SK-N-SH treated with all-trans-retinoic acid at 6 μM for 48 hours (cell line): ENCODE measurements around the gene BLID.

Source experiments
- ATAC-seq: fragments of 200-7000 bp; cut with Tn5 transposase; 3 replicates; pipeline ENCODE4 v1.9.1; 2020; ENCODE audit warnings: mild to moderate bottlenecking, moderate library complexity
- BACH2 ChIP-seq: fragments of 250-450 bp; sonication (Bioruptor Pico); IDR thresholded peaks from 2 replicates; pipeline ENCODE4 v1.9.0; 2021; ENCODE audit warnings: mild to moderate bottlenecking, borderline replicate concordance
- CREB5 ChIP-seq: fragments of 250-450 bp; sonication (Bioruptor Pico); IDR thresholded peaks from 2 replicates; pipeline ENCODE4 v1.5.1; 2020; ENCODE audit warnings: low read depth, mild to moderate bottlenecking, moderate library complexity
- CSDC2 ChIP-seq: fragments of 250-450 bp; sonication (Bioruptor Pico); IDR thresholded peaks from 2 replicates; pipeline ENCODE4 v1.5.0; 2020; ENCODE audit warnings: mild to moderate bottlenecking, moderate library complexity
- CSRNP3 ChIP-seq: fragments of 250-450 bp; sonication (Bioruptor Pico); IDR thresholded peaks from 2 replicates; pipeline ENCODE4 v1.5.1; 2021; ENCODE audit warnings: mild to moderate bottlenecking, moderate library complexity
- ESRRG ChIP-seq: fragments of 250-450 bp; sonication (Bioruptor Pico); IDR thresholded peaks from 2 replicates; pipeline ENCODE4 v1.6.1; 2021; ENCODE audit warnings: mild to moderate bottlenecking
- GLIS3 ChIP-seq: fragments of 250-450 bp; sonication (Bioruptor Pico); IDR thresholded peaks from 2 replicates; pipeline ENCODE4 v1.5.0; 2020; ENCODE audit warnings: mild to moderate bottlenecking, moderate library complexity
- ISL1 ChIP-seq: fragments of 250-450 bp; sonication (Bioruptor Pico); IDR thresholded peaks from 2 replicates; pipeline ENCODE4 v2.1.2; 2022; ENCODE audit warnings: mild to moderate bottlenecking, moderate library complexity
- OSR1 ChIP-seq: fragments of 250-450 bp; sonication (Bioruptor Pico); IDR thresholded peaks from 2 replicates; pipeline ENCODE4 v1.8.0; 2022; ENCODE audit warnings: moderate library complexity, mild to moderate bottlenecking, inconsistent platforms
- PATZ1 ChIP-seq: fragments of 250-450 bp; sonication (Bioruptor Pico); IDR thresholded peaks from 2 replicates; pipeline ENCODE4 v1.8.0; 2020; ENCODE audit warnings: mild to moderate bottlenecking, moderate library complexity, borderline replicate concordance
- POU6F1 ChIP-seq: fragments of 250-450 bp; sonication (Bioruptor Pico); IDR thresholded peaks from 2 replicates; pipeline ENCODE4 v1.8.0; 2021; ENCODE audit warnings: low read depth, mild to moderate bottlenecking, moderate library complexity, borderline replicate concordance
- PPARA ChIP-seq: fragments of 250-450 bp; sonication (Bioruptor Pico); IDR thresholded peaks from 2 replicates; pipeline ENCODE4 v1.5.0; 2020; ENCODE audit warnings: mild to moderate bottlenecking, borderline replicate concordance
- RARB ChIP-seq: fragments of 250-450 bp; sonication (Bioruptor Pico); IDR thresholded peaks from 2 replicates; pipeline ENCODE4 v1.8.0; 2021; ENCODE audit warnings: mild to moderate bottlenecking, moderate library complexity
- TCF4 ChIP-seq: fragments of 250-450 bp; sonication (Bioruptor Pico); IDR thresholded peaks from 2 replicates; pipeline ENCODE4 v1.8.0; 2021; ENCODE audit warnings: mild to moderate bottlenecking, moderate library complexity, borderline replicate concordance
- TOX ChIP-seq: fragments of 250-450 bp; sonication (Bioruptor Pico); IDR thresholded peaks from 2 replicates; pipeline ENCODE4 v1.8.0; 2021; ENCODE audit warnings: mild to moderate bottlenecking, moderate library complexity, borderline replicate concordance
- ZC3H10 ChIP-seq: fragments of 250-450 bp; sonication (Bioruptor Pico); IDR thresholded peaks from 2 replicates; pipeline ENCODE4 v1.5.1; 2021; ENCODE audit warnings: mild to moderate bottlenecking, moderate library complexity
- ZFP3 ChIP-seq: fragments of 250-450 bp; sonication (Bioruptor Pico); IDR thresholded peaks from 2 replicates; pipeline ENCODE4 v1.5.0; 2020; ENCODE audit warnings: mild to moderate bottlenecking, moderate library complexity
- ZFP30 ChIP-seq: fragments of 450-650 bp; formaldehyde crosslinking; IDR thresholded peaks from 2 replicates; pipeline ENCODE4 v1.5.0; 2022; ENCODE audit warnings: mild to moderate bottlenecking, moderate library complexity
- ZNF565 ChIP-seq: fragments of 450-650 bp; formaldehyde crosslinking; conservative IDR thresholded peaks from 2 replicates; pipeline ENCODE4 v1.5.0; 2020; ENCODE audit warnings: low read depth, mild to moderate bottlenecking, moderate library complexity
- ZNF70 ChIP-seq: fragments of 450-650 bp; formaldehyde crosslinking; IDR thresholded peaks from 2 replicates; pipeline ENCODE4 v1.5.0; 2020; ENCODE audit warnings: mild to moderate bottlenecking, moderate library complexity
- ZNF8 ChIP-seq: fragments of 450-650 bp; formaldehyde crosslinking; IDR thresholded peaks from 2 replicates; pipeline ENCODE4 v1.5.0; 2020; ENCODE audit warnings: mild to moderate bottlenecking, moderate library complexity

The BLID gene

GRCh38 chr11:122137078-122137793, 21.2 kb upstream of the BLID start:
- TF ChIP-seq ISL1 (CRISPR knock-in tag) (peak; percentile 83), ESRRG (CRISPR knock-in tag) (no peak)
- ATAC-seq, result peak; percentile 79

- no peak for ATAC-seq
These were observed 15.1 kb upstream of the BLID start for GRCh38 chr11:122131126-122131525.

GRCh38 chr11:122128146-122128545, 12.1 kb upstream of the BLID start:
- no peak for TF ChIP-seq POU6F1 (CRISPR knock-in tag)
- ATAC-seq, result peak; percentile 68

More at GRCh38 chr11:122131126-122131525, 15.1 kb upstream of the BLID start:
- TF ChIP-seq BACH2 (CRISPR knock-in tag), result no peak
- TF ChIP-seq ZC3H10 (CRISPR knock-in tag), result no peak

GRCh38 chr11:122127020-122127419, 11.0 kb upstream of the BLID start:
- no peak for TF ChIP-seq PPARA
- ATAC-seq, result no peak

- no peak for ATAC-seq
- TF ChIP-seq GLIS3 (CRISPR knock-in tag) (no peak), ZNF70 (no peak), PATZ1 (no peak), TOX (CRISPR knock-in tag) (no peak)
These were observed 10.1 kb upstream of the BLID start for GRCh38 chr11:122126024-122126688.

GRCh38 chr11:122123263-122123929, 7.4 kb upstream of the BLID start:
- no peak for ATAC-seq
- TF ChIP-seq ZNF565, result no peak
- no peak for TF ChIP-seq ZC3H10 (CRISPR knock-in tag)
- no peak for TF ChIP-seq CREB5
- TF ChIP-seq POU6F1 (CRISPR knock-in tag), result no peak
- TF ChIP-seq PATZ1, result no peak
- no peak for TF ChIP-seq GLIS3 (CRISPR knock-in tag)
- TF ChIP-seq CSDC2 (CRISPR knock-in tag), result no peak
- TF ChIP-seq ISL1 (CRISPR knock-in tag), result no peak
- TF ChIP-seq OSR1 (CRISPR knock-in tag), result no peak
- TF ChIP-seq ZFP3 (CRISPR knock-in tag), result no peak
- no peak for TF ChIP-seq ZFP30 (CRISPR knock-in tag)
- TF ChIP-seq PPARA, result no peak
- no peak for TF ChIP-seq CSRNP3 (CRISPR knock-in tag)
- TF ChIP-seq TCF4 (CRISPR knock-in tag), result no peak
- no peak for TF ChIP-seq BACH2 (CRISPR knock-in tag)
- TF ChIP-seq RARB, result no peak
- no peak for TF ChIP-seq TOX (CRISPR knock-in tag)
- TF ChIP-seq ZNF8 (CRISPR knock-in tag), result no peak
